NCI-H69 (cell line): ENCODE measurements around the gene BMP5.
A peak's percentile ranks its signal among the peaks of the same experiment; 100 is the strongest.

Source experiments
- DNase-seq: peaks from one replicate; lab custom pipeline; 2025; lab: John Stamatoyannopoulos, UW

Gene BMP5

DNA sequence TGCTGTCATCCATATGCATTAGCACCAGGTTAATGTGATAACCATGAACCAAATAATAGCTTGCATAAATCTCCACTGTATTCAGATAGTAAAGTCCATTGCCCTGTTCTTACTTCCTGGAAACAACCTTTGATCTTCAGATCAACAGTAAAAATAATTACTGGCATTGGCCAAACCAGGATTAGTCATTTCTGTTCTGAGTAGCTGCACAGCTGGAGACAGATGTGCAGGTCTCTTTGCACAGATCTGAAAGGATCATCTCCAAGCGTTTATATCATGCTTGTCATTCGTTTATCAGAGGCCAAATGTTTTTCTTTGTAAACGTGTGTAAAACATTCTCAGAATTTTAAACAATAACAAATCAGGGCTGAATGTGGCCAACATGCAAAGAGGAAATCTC, 162.0 kb downstream of the BMP5 start:
- peak; percentile 84 for DNase-seq

DNA sequence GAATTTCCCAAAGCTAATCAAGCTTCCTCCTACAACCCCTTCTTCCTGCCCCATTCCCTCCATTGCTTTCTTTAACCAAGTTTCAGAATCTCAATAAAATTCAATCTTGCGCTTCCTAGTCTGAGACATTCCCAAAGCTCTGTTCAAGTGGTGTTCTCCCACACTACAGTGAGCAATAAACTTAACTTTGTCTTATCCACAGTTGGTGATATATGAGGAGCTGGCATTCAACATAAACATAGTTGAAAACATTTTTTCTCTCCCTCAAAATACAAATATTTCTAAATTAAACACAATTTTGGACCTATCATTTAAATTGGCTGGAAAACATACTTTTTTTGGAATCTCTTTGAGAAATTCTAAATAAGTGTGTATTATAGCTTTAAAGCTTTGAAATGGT, 166.7 kb downstream of the BMP5 start:
- no peak for DNase-seq

DNA sequence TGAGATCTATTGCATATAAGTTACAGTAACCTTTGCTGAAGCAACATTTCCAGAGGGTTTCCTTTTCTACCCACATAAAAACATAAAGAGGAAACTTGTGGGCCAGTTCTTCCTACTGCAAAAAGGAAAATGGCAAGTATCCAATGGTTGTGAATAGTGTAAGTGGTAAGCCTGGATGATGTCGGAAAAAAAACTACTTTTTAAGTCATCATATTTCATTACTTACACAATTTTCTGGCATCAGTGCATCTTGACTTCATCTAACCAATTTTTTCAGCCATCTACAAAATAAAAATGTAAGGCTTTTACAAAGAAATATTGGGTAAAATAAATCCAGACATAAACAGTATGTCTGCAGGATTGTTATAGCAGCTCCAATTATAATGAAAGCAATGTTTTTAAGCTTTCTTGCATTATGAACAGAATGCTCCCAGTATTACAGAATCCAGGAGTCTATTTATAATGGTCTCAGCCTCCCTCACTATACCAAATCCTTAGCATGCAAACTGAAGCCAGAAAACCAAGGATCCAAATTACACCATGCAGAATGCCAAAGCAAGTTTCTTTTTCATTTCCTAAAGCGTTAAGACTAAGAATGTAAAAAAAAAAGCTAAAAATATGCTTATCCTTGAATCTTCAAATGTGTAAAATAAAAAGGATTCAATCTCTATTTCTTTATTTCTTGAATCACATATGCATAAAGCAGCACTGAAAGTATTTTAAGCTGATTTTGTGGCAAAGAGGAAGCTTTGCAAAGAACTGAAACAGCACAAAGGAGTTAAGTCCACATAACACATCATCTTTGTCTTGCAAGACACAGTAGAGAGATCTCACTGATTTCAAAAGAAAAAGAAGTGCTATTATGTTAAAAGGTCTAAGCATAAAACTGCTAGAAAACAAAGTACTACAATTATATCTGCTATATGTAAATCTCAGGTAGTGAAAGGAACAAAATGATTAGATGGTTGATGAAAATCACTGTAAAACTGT, 169.6 kb downstream of the BMP5 start:
- no peak for DNase-seq

DNA sequence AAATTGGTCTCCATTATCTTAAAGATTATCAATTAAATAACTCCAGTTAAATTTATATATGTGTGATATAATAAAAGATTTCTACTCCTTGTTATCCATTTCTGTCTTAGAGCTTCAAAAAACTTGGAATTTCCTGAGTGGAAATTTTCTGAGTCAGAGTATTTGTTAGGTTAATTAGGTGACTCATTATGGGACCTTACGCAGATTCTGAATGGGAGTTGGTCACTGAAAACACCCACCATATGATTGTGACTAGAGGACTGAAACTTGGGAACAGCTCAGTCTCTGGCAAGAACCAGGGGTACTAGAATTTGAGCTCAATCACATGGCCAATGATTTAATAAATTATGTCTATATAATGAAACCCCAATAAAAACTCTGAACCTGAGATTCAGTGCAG, 171.0 kb downstream of the BMP5 start:
- DNase-seq: peak; percentile 23
